GM12873 (cell line): Measurements from ENCODE around the gene UBLCP1.

Source experiments
- CTCF ChIP-seq: IDR thresholded peaks from 2 replicates; pipeline ENCODE4 v1.5.1; 2012; ENCODE audit warnings: low read depth, mild to moderate bottlenecking, moderate library complexity, low read length, control low read depth; ENCODE audit not compliant: insufficient read depth; ENCODE audit errors: missing control alignments

Gene UBLCP1

DNA sequence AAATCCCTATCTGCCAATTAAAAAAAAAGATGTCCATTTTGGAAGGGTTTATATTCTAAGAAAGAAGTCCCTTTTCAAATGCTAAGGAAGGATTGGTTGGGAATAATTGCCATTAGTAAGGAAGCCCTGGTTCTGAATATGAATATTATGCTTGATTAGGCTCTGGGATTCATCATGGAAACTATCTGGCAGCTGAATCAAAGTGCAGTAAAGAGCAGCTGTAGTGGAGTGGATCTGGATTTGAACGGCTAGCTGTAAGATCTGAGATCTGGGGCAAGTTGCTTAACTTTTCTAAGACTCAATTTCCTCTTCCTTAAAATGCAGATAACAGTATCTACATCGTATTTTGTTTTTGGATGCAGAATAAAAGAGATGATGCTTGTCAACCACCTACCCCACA, 56.7 kb downstream of the UBLCP1 start:
- no peak for TF ChIP-seq CTCF

GRCh38 chr5:159322180-159322579, 59.1 kb downstream of the UBLCP1 start:
- TF ChIP-seq CTCF, result no peak

DNA sequence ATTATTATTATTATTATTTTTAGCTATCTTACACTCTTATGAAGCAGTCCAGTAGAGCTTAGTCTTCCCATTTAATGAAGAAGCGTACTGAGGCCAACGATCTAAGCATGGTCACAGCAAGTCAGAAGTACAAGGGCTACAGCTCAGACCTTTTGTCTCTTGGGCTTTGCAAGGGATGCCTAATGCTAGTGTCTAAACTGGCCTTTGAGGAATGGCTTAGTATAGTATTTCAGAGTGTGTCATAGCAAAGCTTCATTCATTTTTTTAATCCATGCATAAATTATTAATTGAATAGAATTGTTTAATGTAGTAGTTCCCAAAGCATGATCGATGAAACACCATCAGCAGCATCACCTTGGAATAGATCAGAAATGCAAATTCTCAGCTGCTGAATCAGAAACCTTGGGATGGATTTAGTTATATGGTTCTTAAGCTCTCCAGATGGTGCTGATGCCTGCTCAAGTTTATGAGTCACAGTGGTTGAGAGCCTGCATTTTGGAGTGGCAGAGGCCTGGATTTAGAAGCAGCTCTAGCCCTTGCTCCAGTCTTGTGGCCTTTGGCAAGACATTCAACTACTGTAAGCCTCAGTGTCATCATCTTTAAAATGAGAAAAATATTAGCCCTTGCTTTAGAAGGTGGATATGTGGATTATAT, 61.1 kb downstream of the UBLCP1 start:
- no peak for TF ChIP-seq CTCF

DNA sequence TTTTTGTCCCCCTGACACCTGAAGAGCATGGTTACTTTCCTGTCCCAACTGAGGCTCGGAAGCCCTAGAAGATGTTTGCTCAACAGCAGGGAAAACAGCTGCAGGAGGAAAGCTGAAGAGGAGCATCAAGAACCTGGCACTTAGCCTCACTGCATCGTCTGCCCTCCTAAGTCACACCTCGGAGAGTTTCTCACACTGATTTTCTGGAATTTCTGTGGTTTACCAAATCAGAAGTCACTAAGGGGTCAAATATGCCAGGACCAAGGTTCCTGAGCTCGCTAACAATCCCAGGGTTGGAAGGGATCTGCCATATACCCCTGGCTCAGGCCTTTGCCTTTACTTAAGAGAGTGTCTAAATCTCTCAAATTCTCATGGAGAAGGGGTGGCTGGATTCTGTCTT, 61.9 kb downstream of the UBLCP1 start:
- TF ChIP-seq CTCF, result no peak

DNA sequence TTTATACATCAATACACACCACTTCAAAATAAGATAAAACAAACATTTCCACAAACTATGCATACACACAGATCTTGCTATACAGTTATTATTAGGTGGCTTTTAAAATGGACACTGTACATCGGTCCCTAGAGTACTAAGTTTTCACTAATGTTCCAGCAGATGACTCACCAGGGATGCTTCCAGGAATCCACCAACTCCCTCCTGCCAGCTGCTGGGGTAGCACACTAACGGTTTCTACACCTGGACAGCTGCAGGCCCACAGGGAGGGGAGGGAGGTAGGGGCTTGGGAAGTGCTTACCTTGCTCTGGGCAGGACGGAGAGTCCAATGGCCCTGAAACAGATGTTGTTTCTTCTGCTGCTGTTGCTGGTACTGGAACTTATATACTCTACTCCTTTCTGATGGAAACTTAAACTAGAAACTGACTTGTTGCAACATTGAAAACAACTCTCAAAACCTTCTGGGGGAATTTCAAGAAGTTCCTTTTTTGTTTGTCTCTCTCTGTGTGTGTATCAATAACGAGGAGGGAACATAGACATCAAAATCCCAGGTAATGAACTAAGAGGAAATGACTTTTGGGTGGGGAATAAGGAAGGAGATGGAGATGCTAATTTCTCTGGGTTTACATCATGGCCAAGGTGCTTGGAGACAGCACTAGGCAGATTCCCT, 67.2 kb downstream of the UBLCP1 start, which contains the start of gene IL12B:
Gene IL12B, minus strand, starts transcription at position 357 of the 670 bp plus-strand sequence. CDS start 3,705 bp downstream, outside the sequence.
- no peak for TF ChIP-seq CTCF

DNA sequence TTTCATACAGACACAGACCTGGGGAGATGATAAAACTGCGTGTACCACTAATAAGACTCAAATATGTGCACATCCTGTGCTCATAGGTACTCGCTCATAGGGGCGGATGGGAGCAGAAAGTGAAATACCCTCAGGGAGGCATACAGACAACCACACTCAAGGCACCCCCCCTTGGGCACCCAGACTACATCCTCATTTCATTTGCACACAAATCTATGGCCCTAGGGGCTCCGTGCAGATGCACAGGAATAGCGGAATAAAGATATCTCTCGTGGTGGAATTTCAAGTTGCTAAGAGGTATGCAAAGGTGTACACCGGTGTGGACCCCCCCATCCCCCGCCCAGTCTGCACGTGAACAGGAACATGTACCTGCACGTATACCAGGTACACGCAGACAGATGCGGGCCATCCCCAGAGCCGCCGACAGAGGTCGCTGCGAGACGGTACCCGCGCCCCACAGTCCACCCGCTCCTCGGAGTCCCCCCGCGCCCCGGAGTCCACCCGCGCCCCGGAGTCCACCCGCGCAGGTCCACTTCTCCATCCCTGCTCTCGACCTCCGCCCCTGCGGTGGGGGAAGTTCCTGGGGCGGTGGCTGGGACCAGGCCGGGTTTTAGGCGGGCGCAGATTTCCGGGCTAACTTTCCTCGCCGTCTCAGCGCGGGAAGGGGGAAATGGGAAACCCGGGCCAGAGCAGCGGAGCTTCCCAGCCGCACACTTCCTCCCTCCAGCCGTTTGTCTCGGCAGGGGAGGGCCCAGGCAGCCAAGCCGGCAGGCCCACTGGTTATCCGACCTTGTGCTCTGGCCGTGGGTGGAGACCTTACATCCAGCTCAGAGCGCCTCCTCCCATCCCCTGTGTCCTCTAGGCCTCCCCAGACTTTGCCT, 68.2 kb downstream of the UBLCP1 start:
- peak; percentile 80 for TF ChIP-seq CTCF

DNA sequence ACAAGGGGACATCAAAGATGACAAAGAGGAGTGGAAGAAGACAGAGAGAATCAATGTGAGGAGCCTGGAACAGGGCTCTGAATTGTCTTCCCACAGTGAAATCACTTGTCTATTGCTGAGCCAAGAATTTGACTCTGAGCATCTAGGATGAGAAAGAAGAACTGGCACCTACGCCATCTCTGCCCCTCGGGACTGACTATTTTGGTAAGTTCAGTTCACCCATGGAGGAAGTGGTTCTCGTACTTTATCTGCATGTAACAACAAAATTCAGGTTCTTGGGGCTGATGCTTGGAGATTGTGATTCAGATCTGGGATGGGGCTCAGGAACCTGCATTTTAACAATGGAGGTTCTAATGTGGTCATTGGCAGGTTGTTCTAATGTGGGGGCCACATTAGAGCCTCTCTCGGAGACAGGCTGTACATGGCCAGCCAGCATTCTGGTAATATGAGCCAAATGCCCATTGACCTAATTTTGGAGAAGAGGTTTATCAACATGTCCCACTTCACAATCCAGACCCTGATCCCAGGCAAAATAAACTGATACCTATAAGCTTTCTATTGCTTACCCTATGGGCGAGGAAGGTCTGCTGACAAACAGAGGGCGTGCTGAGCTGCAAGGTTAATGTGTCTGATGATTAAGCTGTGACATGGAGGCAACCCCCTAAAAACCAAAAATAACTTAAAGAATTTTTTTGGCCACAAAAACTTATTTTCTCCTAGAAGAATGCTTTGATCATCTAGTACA, 69.9 kb downstream of the UBLCP1 start:
- no peak for TF ChIP-seq CTCF
